HG03521 (cell line): ENCODE measurements around the gene CPT1A.

Experiments used
- ATAC-seq: cut with Tn5 transposase; IDR thresholded peaks from one replicate; pipeline ENCODE4 v1.9.1; 2021; ENCODE audit warnings: mild to moderate bottlenecking, moderate library complexity; ENCODE audit not compliant: unreplicated experiment

The CPT1A gene

GRCh38 chr11:68854273-68854958 is 12.7 kb upstream of the CPT1A start:
- no peak for ATAC-seq

DNA sequence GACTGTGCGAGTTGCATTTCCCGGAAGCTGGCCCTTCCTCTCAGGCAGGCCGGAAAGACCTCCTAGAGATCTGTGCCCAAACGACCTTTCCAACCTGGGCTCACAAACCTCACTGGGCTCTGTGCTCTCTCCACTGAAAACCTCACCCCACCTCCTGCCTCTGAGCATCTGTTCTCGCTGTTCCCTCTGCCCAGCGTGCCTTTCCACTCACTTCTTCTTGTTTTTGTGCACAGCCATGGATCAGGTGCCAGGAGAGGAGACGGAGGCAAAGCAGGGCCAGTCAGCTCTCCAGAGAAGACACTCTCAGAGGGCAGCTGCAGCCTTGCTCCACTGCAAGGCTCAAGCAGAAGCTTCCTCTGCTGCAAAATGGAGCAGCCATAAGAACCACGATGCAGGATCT is 10.9 kb upstream of the CPT1A start:
- ATAC-seq = no peak

GRCh38 chr11:68848429-68848828 is 6.7 kb upstream of the CPT1A start:
- no peak for ATAC-seq

DNA sequence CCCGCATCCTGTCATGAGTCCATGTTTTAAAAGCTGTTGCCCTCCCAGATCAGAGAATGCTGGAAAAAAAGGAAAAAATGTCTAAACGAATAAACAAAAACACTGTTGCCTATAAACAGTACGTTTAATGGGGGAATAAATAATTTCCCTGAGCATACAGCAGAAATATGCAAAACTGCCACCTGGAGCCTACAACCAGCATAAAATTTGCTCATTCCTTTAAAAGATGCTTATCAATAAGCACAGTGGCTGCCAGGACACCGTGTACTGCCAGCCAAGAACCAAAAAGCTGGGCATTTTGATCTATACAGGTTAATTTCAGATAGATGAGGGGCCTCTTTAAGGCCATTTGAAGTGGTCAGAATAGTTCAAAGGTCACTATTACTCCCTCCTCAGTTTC is 5.7 kb upstream of the CPT1A start:
- ATAC-seq = no peak

DNA sequence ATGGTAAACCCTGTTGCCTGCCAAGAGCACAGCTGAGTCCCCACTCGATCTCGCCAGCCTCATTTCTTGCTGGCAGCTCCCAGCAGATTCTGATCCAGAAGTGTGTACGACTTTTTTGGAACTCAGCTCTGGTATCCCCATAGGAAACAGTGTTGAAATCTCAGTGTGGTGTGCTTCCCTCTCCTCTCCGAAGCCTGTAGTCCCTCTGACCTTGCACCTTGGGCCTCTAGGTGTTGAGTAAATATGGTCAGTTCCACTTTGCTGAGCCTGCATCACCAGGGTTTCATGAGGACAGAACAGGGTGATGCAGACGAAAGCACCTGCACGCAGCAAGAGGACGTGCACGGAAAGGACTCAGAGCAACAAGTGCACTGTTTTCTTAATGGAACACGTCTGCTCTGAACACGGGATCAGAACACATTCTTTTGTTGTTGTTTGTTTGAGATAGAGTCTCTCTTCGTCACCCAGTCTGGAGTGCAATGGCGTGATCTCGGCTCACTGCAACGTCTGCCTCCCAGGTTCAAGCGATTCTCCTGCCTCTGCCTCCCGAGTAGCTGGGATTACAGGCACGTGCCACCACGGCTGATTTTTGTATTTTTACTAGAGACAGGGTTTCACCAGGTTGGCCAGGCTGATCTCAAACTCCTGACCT is 3.8 kb upstream of the CPT1A start:
- ATAC-seq = no peak

DNA sequence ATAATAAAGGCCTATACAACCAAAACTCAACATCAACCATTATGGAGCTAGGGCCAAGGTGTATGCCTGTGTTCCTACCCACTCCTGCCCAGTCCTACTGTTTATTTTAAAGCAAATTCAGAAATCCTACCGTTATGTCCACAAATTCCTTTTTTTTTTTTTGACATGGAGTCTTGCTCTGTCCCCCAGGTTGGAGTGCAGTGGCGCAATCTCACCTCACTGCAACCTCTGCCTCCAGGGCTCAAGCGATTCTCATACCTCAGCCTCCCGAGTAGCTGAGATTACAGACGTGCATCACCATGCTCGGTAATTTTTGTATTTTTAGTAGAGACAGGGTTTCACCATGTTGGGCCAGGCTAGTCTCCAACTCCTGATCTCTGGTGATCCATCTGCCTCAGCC is 3.1 kb upstream of the CPT1A start:
- no peak for ATAC-seq

GRCh38 chr11:68844376-68844775 is 2.7 kb upstream of the CPT1A start:
- ATAC-seq = no peak

DNA sequence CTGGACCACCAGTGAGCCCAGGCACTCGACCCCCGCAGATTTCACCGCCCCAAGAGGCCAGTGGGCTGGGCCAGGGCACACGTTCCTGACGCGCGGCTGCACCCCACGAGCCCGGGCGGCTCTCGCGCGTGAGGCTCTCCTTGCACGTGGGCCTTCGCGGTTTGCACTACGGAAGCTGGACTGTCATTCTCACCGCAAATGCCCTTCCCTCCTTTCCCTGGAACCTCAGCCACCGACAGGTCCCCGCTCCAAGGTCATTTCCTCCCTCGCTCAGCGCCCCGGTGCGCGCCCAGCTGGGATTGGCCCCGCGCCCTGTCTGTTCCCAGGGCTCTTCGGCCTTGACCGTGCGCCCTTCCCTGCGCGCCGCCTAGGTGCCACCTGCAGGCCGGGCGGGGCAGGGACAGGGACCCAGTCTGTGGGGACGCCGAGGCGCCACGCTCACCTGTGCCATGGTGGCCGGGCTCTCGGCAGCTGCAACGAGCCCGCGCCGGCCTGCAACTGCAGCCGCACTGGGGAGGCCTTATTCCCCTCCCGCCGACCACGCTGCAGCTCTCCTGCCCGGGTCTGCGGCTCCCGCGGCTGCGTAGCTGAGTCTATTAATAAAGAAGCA is 2.1 kb upstream of the CPT1A start:
- peak; percentile 27 for ATAC-seq

DNA sequence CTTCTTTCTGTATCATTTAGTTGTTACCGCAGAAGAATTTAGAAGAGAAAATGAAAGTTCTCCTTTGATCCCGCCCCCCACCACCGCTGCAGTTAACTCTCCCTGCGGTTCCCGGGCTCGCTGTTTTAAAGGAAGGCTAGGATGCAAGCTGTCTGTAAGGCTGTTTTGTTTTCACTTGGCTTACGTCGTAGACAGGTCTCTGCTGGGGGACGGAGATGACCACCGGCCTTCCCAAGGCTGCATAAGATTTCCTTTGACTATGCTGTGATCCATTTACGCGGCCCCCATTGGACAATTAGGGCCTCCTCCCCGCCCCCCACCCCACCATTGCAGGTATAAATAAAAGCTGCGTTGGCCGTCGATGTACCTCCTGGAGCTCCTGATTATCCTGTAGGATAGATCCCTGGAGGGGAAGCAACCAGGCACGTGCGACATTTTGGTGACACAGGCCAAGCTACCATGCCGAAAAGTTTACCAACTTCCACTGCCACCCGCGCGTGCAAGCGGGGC is 1.4 kb upstream of the CPT1A start:
- no peak for ATAC-seq

GRCh38 chr11:68842427-68843051 is 823 bp upstream of the CPT1A start:
- ATAC-seq = no peak

DNA sequence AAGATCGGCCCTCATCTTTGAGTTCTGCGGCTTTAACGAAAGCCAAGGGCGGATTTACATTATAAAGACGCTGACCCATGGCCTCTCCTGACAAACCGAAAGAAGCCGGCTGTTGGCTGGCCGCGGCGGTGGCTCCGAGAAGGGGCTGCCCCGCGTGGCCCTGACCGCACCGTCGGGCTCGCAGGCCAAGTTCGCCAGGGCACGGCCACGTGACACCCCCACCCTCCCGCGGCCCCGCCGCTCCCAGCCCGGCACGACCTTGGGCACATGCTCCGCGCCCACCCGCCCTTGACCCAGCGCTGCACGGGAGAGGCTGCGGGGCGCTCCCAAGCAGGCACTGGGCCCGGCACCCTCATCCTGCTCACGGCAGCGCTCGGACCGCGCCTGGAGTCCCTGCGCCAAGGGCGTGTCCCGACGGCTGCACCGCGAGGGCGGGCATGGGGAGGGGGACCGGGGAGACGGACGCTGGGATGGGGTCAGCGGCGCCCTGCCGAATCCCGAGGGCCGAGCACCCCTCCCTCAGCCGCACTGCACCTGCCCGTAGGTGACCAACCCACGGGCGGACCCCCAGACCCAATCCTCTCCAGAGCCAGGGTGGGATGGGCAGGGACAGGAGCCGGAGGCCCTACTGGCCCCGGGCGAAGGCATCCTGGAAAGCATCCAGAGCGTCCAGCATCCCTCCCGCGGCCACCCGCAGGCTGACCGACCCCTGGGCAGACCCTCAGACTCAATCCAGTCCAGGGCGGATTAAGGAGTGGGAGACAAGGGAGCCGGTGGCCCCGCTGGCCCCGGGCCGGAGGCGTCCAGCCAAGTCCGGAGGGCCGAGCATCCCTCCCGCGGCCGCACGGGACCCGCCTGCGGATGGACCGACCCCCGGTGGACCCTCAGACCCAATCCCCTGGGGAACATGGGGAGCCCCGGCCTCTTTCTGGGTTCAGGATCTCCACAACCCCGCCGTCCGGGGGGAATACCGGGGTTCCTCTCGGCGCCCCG is 759 bp downstream of the CPT1A start:
- no peak for ATAC-seq

- no peak for ATAC-seq
These were observed 1.6 kb downstream of the CPT1A start for GRCh38 chr11:68839911-68840641.

GRCh38 chr11:68839054-68839865 is 2.5 kb downstream of the CPT1A start:
- ATAC-seq = peak; percentile 40

- ATAC-seq = no peak
These were observed 3.1 kb downstream of the CPT1A start for GRCh38 chr11:68838572-68838964.

DNA sequence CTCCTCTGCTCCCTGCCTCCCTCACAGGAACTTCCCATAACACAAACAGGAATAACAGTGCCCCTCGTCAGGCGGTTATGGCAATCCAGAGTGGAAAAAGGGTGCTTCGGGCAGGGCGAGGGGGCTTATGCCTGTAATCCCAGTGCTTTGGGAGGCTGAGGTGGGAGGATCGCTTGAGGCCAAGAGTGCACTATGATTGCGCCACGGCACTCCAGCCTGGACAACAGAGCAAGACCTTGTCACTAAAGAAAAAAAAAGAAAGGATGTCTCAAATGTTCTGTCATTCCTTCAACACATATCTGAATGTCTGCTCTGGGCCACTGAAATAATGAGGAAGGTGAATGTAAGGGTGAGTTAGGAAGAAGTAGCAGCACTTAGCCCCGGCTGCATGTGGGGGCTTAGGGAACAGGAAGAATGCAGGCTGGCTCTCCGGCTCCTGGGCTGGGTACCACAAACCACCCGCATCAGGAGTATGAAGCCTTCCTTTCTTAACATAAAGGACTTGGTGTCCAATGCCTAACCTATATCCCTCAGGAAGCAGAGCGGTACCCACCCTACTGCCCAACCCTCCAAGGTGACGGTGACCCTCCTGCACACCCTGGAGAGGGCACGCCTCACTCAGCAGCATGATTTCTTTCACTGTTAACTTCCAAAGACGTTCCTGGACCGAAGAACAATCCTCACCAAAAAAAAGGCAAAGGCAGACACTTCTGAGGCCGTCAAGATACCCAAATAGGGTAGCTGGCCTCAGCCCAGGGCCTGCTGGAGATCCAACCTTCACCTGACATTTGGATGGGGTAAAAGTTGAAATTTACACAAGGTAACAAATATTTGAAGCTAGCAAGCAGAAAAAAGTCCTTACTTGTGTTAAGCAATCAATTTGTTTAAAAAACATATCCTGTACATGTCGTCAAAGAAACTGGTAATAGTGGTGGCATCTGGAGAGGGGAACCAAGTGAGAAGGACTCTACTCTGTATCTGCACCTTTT is 3.8 kb downstream of the CPT1A start:
- no peak for ATAC-seq

GRCh38 chr11:68835749-68836148 is 6.0 kb downstream of the CPT1A start:
- no peak for ATAC-seq

GRCh38 chr11:68835328-68835727 is 6.4 kb downstream of the CPT1A start:
- no peak for ATAC-seq
